Spleen (tissue), 11 donors: ENCODE results near the gene DCAF6. TPM values are rescaled to one million over a fixed set of nuclear protein-coding genes. Genes with fewer than 3 reads are reported as not detected.
A peak's percentile ranks its signal among the peaks of the same experiment; 100 is the strongest.

ENCODE experiments used
- DNase-seq: peaks from one replicate; pipeline ENCODE4 v3.0.0-alpha.2; 2020
- H3K27ac ChIP-seq, 8 donors: fragments of 200-600 bp; sonication (generic) in 7 of 8; 1 replicate in 4 of 8; 2 replicates in 4 of 8; pipeline versions ENCODE4 v1.5.0 to v1.8.0; 2016 to 2021; ENCODE audit warnings: inconsistent platforms in 4 of 8, mild to moderate bottlenecking in 4 of 8, moderate library complexity in 1 of 8
- H3K27me3 ChIP-seq, 7 donors: fragments of 200-600 bp; sonication (generic) in 6 of 7; replicated peaks in 1 of 7; 1 replicate in 4 of 7; 2 replicates in 3 of 7; pipeline versions ENCODE4 v1.5.0 to v1.8.0; 2016 to 2021; ENCODE audit warnings: inconsistent platforms in 3 of 7, mild to moderate bottlenecking in 1 of 7
- H3K36me3 ChIP-seq, 6 donors: fragments of 200-600 bp; sonication (generic) in 5 of 6; 1 replicate in 4 of 6; 2 replicates in 2 of 6; pipeline versions ENCODE4 v1.5.0 to v1.8.0; 2016 to 2021; ENCODE audit warnings: inconsistent platforms in 2 of 6
- H3K4me1 ChIP-seq, 6 donors: fragments of 200-600 bp; sonication (generic) in 5 of 6; 1 replicate in 3 of 6; 2 replicates in 3 of 6; pipeline versions ENCODE4 v1.5.0 to v1.8.0; 2016 to 2021; ENCODE audit warnings: inconsistent platforms in 3 of 6
- H3K4me3 ChIP-seq, 8 donors: fragments of 200-600 bp; sonication (generic) in 7 of 8; 1 replicate in 4 of 8; 2 replicates in 4 of 8; pipeline versions ENCODE4 v1.5.0 to v1.8.0; 2016 to 2021; ENCODE audit warnings: inconsistent platforms in 4 of 8, mild to moderate bottlenecking in 4 of 8, moderate library complexity in 2 of 8
- H3K9me3 ChIP-seq, 8 donors: fragments of 200-600 bp; sonication (generic) in 7 of 8; 1 replicate in 4 of 8; 2 replicates in 4 of 8; pipeline versions ENCODE4 v1.5.0 to v1.8.0; 2016 to 2021; ENCODE audit warnings: inconsistent platforms in 4 of 8
- POLR2A ChIP-seq, 3 donors: fragments of 450-650 bp; IDR thresholded peaks; one replicate each; pipeline ENCODE4 v1.5.1; 2017; ENCODE audit warnings: antibody characterized with exemption in 3 of 3, mild to moderate bottlenecking in 1 of 3
- POLR2AphosphoS5 ChIP-seq, 3 donors: sonication (generic); formaldehyde crosslinking; IDR thresholded peaks; one replicate each; pipeline ENCODE4 v1.5.1; 2017; ENCODE audit warnings: antibody characterized with exemption in 3 of 3
- WGBS, 5 donors: extraction: QIAGEN DNeasy Blood & Tissue Kit in 3 of 5; methylation state at CpG; one replicate each; pipeline versions ENCODE4 v1.1.5 to v1.1.7; 2013 to 2018; 5-methylcytosine and 5-hydroxymethylcytosine counted together
- intact Hi-C: fragments of 100-400 bp; cut with DNase I; formaldehyde crosslinking; loops from one replicate; pipeline ENCODE4 v1.15.0; 2023; ENCODE audit warnings: low total_unique reads
- polyA plus RNA-seq, 3 donors: library from polyadenylated mRNA; stranded (reverse); fragments of 200-250 nt; gene quantifications; one replicate each; pipeline ENCODE4 v1.2.1, GENCODE V29; 2013
- total RNA-seq, 7 donors: library from RNA; depleted of rRNA in 3 of 7; stranded (reverse); fragments of >200 nt in 3 of 7; fragmentation: NEBNext Ultra II Directional in 4 of 7; extraction: Animal tissue kit (Norgen Biotek cat#: 25700) in 4 of 7; gene quantifications; one replicate each; pipeline versions ENCODE4 v1.1.0 to v1.2.1, GENCODE V29; 2016 to 2021
- TF ChIP-seq, protein P1 (sequence below), 11 experiments: fragments of 200-600 bp in 7 of 11; fragments of 450-650 bp in 4 of 11; sonication (generic) in 4 of 11; IDR thresholded peaks in 8 of 11; conservative IDR thresholded peaks in 3 of 11; 1 replicate in 7 of 11; 2 replicates in 4 of 11; pipeline versions ENCODE4 v1.4.0 to v1.8.0; 2016 to 2021; ENCODE audit warnings: antibody characterized with exemption in 11 of 11, inconsistent platforms in 4 of 11, mild to moderate bottlenecking in 1 of 11
- donor health status: healthy with polysubstance abuse.
- donor health status: DM: no; HTN: no; CAD: no; lungs with moderate emphysema.
- donor health status: DM: no; HTN: no; CAD: no.
- donor health status: Bipolar disorder and iron deficiency.
- donor health status: healthy.
- donor health status: DM: no; HTN: no; CAD: no.
- donor health status: DM: yes; HTN: yes; CAD: no.

DCAF6 gene
- total and polyA plus RNA-seq, 10 donors: 19.2 to 76.6 (median 43.6) TPM

DNA sequence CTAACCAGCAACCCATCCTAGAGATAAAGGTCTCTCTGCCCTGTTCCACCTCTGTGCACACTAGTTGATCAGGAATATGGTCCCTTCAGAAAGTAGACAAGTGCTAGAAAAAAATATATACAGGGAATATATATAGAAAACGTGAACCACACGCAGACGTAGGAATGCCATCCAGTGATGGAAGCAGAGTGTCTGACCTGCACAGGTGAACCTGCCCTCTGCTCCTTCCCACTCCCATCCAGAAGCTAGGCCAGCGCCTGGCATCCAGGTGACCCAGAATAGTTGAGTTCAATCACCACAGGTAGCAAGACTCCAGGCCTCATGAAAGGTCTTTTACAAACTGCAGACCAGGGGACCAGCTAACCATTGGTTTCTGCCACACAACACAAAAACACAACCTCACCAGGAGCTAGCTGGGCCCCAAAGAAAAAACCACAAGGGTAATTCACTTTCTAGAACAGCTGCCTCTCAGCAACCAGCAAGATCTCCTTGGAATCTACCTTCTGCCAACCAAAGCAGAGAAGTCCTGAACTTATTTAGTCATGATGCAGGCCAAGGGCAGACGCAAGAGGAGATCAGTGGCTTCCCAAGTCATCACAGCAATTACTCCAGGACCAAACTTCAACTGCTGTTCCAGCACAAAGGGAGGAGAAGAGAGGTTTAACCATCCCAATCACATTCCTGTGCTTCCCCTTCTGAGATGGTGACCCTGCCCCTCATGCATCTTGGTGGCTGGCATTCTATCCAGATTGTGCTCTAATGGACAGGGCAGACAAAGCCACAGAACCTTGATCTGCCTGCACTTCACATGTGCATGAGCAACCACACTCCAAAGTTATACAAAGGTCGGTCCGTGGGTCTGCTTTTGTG lies 147.2 kb downstream of the DCAF6 start:
- Histone ChIP-seq H3K27ac (no peak overlapping the region), H3K9me3 (no peaks in the 10 kb centered on the region), H3K4me3 (no peak overlapping the region), H3K4me1 (peaks cover 0 to 17% (median 7%) of the 10 kb centered on the region in 6 donors), H3K36me3 (peaks cover 0 to 13% (median 0%) of the 10 kb centered on the region in 6 donors), H3K27me3 (no peaks in the 10 kb centered on the region)
- DNase-seq: no peak
- intact Hi-C loops: no loop called here
- TF ChIP-seq POLR2AphosphoS5 (IDR thresholded peaks at IDR 0.05) (no peak), POLR2A (IDR thresholded peaks at IDR 0.05) (no peak)
- TF ChIP-seq, protein P1, sequence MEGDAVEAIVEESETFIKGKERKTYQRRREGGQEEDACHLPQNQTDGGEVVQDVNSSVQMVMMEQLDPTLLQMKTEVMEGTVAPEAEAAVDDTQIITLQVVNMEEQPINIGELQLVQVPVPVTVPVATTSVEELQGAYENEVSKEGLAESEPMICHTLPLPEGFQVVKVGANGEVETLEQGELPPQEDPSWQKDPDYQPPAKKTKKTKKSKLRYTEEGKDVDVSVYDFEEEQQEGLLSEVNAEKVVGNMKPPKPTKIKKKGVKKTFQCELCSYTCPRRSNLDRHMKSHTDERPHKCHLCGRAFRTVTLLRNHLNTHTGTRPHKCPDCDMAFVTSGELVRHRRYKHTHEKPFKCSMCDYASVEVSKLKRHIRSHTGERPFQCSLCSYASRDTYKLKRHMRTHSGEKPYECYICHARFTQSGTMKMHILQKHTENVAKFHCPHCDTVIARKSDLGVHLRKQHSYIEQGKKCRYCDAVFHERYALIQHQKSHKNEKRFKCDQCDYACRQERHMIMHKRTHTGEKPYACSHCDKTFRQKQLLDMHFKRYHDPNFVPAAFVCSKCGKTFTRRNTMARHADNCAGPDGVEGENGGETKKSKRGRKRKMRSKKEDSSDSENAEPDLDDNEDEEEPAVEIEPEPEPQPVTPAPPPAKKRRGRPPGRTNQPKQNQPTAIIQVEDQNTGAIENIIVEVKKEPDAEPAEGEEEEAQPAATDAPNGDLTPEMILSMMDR (IDR thresholded peaks at IDR 0.05 in 8 of 11, conservative IDR thresholded peaks at IDR 0.05 in 3 of 11): no peak
- 89 to 97% (median 94%) methylated on average over 7 of the region's 7 CpGs for WGBS, 5 donors

DNA sequence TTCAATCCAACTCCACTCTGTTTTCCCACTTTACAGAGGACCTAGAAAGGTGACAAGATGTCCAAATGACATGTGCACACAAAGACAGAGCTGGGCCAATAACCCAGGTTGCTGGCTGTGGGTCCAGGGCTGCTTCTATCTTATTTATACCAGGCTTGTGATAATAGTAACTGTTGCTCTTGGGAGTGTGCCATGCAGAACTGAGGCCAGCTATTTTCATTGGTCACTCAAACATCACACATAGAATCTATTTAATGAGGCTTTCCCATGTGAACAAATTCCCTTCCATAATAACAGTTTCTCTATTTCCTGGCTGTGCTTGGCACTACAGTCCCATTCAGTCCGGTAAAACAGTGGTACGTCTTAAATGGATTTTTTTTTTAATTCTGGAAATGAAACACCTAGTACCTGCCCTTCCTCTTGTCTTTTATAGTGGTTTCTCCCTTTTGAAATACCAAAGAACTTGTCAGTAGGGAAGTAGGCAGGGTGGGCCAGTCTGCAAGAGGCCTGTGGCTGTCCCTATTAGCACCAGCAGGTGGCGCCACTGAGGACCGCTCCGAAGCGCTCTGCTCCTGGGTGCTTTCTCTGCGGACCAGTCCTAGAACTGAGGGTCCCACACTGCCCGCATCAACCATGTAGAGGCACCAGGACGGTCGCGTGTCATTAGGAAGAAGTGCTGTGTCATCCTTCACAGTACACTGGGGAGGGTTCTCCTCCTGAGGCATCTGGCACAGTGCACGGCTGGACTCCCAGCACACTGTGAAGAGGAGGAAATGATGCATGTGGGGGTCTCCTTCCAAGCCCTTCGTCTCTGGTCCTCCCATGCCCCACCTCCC lies 148.1 kb downstream of the DCAF6 start:
- peak overlapping the region in 1 of 8 donors; percentile 21 for H3K4me3 ChIP-seq
- intact Hi-C loops: no loop called here
- DNase-seq: peak; percentile 90
- no peaks in the 10 kb centered on the region for H3K27me3 ChIP-seq
- H3K27ac ChIP-seq: no peak overlapping the region
- H3K36me3 ChIP-seq: peaks cover 0 to 4% (median 0%) of the 10 kb centered on the region in 6 donors
- TF ChIP-seq POLR2A (IDR thresholded peaks at IDR 0.05) (no peak), POLR2AphosphoS5 (IDR thresholded peaks at IDR 0.05) (peak in 2 of 3 donors; percentile 14 to 24)
- TF ChIP-seq, protein P1 (IDR thresholded peaks at IDR 0.05 in 8 of 11, conservative IDR thresholded peaks at IDR 0.05 in 3 of 11): peak; percentile 50 to 91 (median 80)
- H3K9me3 ChIP-seq: no peaks in the 10 kb centered on the region
- peaks cover 0 to 17% (median 7%) of the 10 kb centered on the region in 6 donors for H3K4me1 ChIP-seq
- 26 to 33% (median 30%) methylated on average over 13 of the region's 13 CpGs for WGBS, 5 donors

DNA sequence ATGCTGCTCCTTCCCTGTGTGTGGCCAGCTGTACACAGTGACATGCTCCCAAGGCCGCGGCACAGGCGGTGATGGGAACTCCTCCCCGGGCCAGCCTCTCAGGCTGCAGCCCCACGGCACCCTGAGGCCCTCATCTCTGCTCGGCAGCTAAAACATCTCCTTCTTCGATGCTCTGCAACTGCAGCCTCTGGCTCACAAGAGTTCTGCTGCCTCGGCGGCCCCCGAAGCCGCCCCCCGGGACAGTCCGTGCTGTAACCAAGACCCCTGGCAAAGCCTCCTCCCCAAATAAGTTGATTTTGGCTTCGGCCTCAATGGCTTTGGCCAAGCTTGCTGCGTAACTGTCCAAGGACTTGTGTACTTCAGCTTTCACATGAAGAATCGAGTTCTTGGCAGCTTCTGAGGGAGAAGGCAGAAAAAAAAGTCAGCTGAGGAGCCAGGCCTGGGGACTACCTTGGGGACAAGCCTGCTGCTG lies 149.0 kb downstream of the DCAF6 start:
- Histone ChIP-seq H3K27ac (no peak overlapping the region), H3K9me3 (no peaks in the 10 kb centered on the region), H3K4me3 (no peak overlapping the region), H3K4me1 (peaks cover 0 to 17% (median 7%) of the 10 kb centered on the region in 6 donors), H3K36me3 (no peaks in the 10 kb centered on the region), H3K27me3 (no peaks in the 10 kb centered on the region)
- TF ChIP-seq POLR2A (IDR thresholded peaks at IDR 0.05): no peak
- no peak for TF ChIP-seq POLR2AphosphoS5 (IDR thresholded peaks at IDR 0.05)
- TF ChIP-seq, protein P1 (IDR thresholded peaks at IDR 0.05 in 8 of 11, conservative IDR thresholded peaks at IDR 0.05 in 3 of 11): no peak
- no peak for DNase-seq
- intact Hi-C loops: no loop called here
- WGBS, 5 donors: 91 to 96% (median 95%) methylated on average over 16 of the region's 16 CpGs
